Glutamatergic neuron (in vitro differentiated cells): ENCODE measurements around the gene FRMPD4. TPM values are rescaled to one million over a fixed set of nuclear protein-coding genes. Genes with fewer than 3 reads are reported as not detected.

ENCODE experiments used
- DNase-seq: peaks from one replicate; pipeline ENCODE4 v3.0.0; 2022
- H3K27ac Mint-ChIP-seq: one replicate; pipeline ENCODE4 v1.8.0; 2020; ENCODE audit warnings: mild to moderate bottlenecking, mixed read lengths, inconsistent platforms; ENCODE audit not compliant: unreplicated experiment
- H3K27me3 Mint-ChIP-seq: one replicate; pipeline ENCODE4 v1.8.0; 2020; ENCODE audit warnings: mild to moderate bottlenecking, moderate library complexity, mixed read lengths, inconsistent platforms; ENCODE audit not compliant: unreplicated experiment
- H3K36me3 Mint-ChIP-seq: one replicate; pipeline ENCODE4 v1.8.0; 2020; ENCODE audit warnings: mild to moderate bottlenecking, mixed read lengths, inconsistent platforms; ENCODE audit not compliant: unreplicated experiment
- H3K4me1 Mint-ChIP-seq: one replicate; pipeline ENCODE4 v1.8.0; 2020; ENCODE audit warnings: mild to moderate bottlenecking, low read depth, mixed read lengths, inconsistent platforms; ENCODE audit not compliant: unreplicated experiment
- H3K4me3 Mint-ChIP-seq: one replicate; pipeline ENCODE4 v1.8.0; 2020; ENCODE audit warnings: mild to moderate bottlenecking, mixed read lengths, inconsistent platforms; ENCODE audit not compliant: unreplicated experiment
- H3K9me3 Mint-ChIP-seq: one replicate; pipeline ENCODE4 v1.8.0; 2020; ENCODE audit warnings: mild to moderate bottlenecking, moderate library complexity, mixed read lengths, inconsistent platforms; ENCODE audit not compliant: unreplicated experiment
- CTCF ChIP-seq: fragments of 200-600 bp; sonication (generic); IDR thresholded peaks from one replicate; pipeline ENCODE4 v1.5.0; 2021; ENCODE audit not compliant: partially characterized antibody, unreplicated experiment
- long read RNA-seq: library from polyadenylated mRNA; unstranded; transcript quantifications from one replicate; pipeline ENCODE4 v2.0.0, GENCODE V29; 2020; ENCODE audit not compliant: unreplicated experiment
- total RNA-seq: library from RNA; stranded (reverse); fragmentation: NEBNext Ultra II Directional; extraction: Animal tissue kit (Norgen Biotek cat#: 25700); gene quantifications from one replicate; pipeline ENCODE4 v1.2.1, GENCODE V29; 2021; ENCODE audit not compliant: unreplicated experiment

The FRMPD4 gene
- total RNA-seq = 6.2 TPM
- long read RNA-seq, partial matches to known transcripts = 0 of 2 reads
- long read RNA-seq, other reads (novel, unspliced or antisense) = 2 of 2 reads

- DNase-seq = peak; percentile 77
- peak within 1 kb of the TSS; percentile 92 for H3K4me3 Mint-ChIP-seq
- peak; percentile 28 for TF ChIP-seq CTCF
- no peaks in the 10 kb centered on the region for H3K36me3 Mint-ChIP-seq
- peaks cover 3% of the 10 kb centered on the region for H3K27me3 Mint-ChIP-seq
- peak within 1 kb of the TSS; percentile 63 for H3K27ac Mint-ChIP-seq
- H3K9me3 Mint-ChIP-seq = no peaks in the 10 kb centered on the region
- H3K4me1 Mint-ChIP-seq = peaks cover 21% of the 10 kb centered on the region
Measured at GRCh38 chrX:12138361-12139313, at the start of gene FRMPD4. FRMPD4 (plus strand) TSS chrX:12138473; CDS start chrX:12138972, 499 bp downstream.

GRCh38 chrX:12089740-12090139 is 48.5 kb upstream of the FRMPD4 start:
- Mint-ChIP-seq H3K36me3 (no peaks in the 10 kb centered on the region), H3K4me1 (no peaks in the 10 kb centered on the region), H3K27ac (no peak overlapping the region), H3K27me3 (no peaks in the 10 kb centered on the region), H3K9me3 (peaks cover 4% of the 10 kb centered on the region), H3K4me3 (no peak overlapping the region)
- no peak for DNase-seq
- no peak for TF ChIP-seq CTCF

- Mint-ChIP-seq H3K36me3 (no peaks in the 10 kb centered on the region), H3K27ac (no peak overlapping the region), H3K4me3 (no peak overlapping the region), H3K4me1 (no peaks in the 10 kb centered on the region), H3K9me3 (no peaks in the 10 kb centered on the region), H3K27me3 (peaks cover 1% of the 10 kb centered on the region)
- no peak for DNase-seq
- TF ChIP-seq CTCF = no peak
Measured at GRCh38 chrX:12113321-12113720, 25.0 kb upstream of the FRMPD4 start.

- DNase-seq = peak; percentile 40
- Mint-ChIP-seq H3K9me3 (no peaks in the 10 kb centered on the region), H3K4me1 (no peaks in the 10 kb centered on the region), H3K4me3 (no peak overlapping the region), H3K36me3 (no peaks in the 10 kb centered on the region), H3K27me3 (no peaks in the 10 kb centered on the region), H3K27ac (no peak overlapping the region)
- TF ChIP-seq CTCF = peak; percentile 28
Measured at GRCh38 chrX:12115377-12115776, 22.9 kb upstream of the FRMPD4 start.

GRCh38 chrX:12118134-12118533 is 20.1 kb upstream of the FRMPD4 start:
- DNase-seq = no peak
- Mint-ChIP-seq H3K27me3 (no peaks in the 10 kb centered on the region), H3K36me3 (no peaks in the 10 kb centered on the region), H3K4me1 (no peaks in the 10 kb centered on the region), H3K9me3 (no peaks in the 10 kb centered on the region), H3K27ac (no peak overlapping the region), H3K4me3 (no peak overlapping the region)
- TF ChIP-seq CTCF = no peak
